GM12864 (cell line): Measurements from ENCODE around the gene ADGRE3.

Experiments used
- DNase-seq: peaks from one replicate; pipeline ENCODE4 v3.0.0-alpha.2; 2011; ENCODE audit warnings: low read depth
- H3K4me3 ChIP-seq: 2 replicates; pipeline ENCODE4 v1.5.1; 2011; ENCODE audit warnings: mild to moderate bottlenecking, low read depth, low read length, control low read depth
- TF ChIP-seq, protein P1 (sequence below): IDR thresholded peaks from 2 replicates; pipeline ENCODE4 v1.5.1; 2011; ENCODE audit warnings: low read depth, mild to moderate bottlenecking, moderate library complexity, low read length, control low read depth, inconsistent platforms; ENCODE audit errors: missing control alignments

The ADGRE3 gene

DNA sequence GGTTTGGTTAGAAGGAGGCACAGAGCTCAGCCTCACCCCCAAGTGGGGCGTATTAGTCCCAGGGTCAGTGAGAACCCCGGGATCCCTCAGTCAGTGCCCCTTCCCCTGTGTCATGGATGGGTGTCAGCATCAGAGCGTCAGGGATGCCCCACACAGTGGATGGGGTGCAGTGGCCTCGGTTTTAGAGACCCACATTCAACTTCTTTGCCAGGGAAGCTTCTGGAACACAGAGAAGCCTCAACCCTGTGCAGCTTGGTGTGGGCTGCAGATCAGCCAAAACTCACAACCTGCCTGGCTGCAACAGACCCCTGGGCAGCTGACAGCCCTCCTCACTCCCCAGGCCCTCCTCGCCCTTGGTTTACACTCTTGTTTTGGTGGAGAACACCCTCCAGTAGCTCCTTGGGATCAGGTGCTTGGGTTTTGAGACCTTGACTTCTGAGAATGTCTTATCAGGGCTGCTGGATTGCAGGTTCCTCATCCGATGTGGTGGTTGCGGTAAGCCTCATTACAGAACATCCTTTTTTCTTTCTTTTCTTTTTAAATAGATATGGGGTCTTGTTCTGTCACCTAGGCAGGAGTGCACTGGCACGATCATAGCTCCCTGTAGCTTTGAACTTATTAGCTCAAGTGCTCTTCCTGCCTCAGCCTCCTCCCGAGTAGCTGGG is 26.2 kb upstream of the ADGRE3 start:
- TF ChIP-seq, protein P1, sequence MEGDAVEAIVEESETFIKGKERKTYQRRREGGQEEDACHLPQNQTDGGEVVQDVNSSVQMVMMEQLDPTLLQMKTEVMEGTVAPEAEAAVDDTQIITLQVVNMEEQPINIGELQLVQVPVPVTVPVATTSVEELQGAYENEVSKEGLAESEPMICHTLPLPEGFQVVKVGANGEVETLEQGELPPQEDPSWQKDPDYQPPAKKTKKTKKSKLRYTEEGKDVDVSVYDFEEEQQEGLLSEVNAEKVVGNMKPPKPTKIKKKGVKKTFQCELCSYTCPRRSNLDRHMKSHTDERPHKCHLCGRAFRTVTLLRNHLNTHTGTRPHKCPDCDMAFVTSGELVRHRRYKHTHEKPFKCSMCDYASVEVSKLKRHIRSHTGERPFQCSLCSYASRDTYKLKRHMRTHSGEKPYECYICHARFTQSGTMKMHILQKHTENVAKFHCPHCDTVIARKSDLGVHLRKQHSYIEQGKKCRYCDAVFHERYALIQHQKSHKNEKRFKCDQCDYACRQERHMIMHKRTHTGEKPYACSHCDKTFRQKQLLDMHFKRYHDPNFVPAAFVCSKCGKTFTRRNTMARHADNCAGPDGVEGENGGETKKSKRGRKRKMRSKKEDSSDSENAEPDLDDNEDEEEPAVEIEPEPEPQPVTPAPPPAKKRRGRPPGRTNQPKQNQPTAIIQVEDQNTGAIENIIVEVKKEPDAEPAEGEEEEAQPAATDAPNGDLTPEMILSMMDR = no peak
- no peak overlapping the region for H3K4me3 ChIP-seq
- no peak for DNase-seq

DNA sequence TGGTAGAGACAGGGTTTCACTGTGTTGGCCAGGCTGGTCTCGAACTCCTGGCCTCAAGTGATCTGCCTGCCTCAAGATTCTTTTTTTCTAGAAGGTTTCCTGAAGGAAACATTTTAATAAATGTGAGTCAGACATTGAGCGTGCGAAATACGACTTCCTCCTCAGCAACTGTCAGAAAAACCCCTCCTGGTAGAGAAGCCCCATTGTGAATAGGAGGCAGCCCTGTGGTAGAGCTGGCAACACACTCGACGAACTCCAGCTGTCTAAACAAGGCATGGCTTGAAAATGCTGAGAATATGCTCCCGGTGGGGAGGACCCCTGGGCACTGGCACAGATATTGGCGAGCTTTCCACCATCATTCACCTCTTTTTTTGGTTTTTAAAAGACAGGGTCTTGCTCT is 25.0 kb upstream of the ADGRE3 start:
- H3K4me3 ChIP-seq = no peak overlapping the region
- no peak for DNase-seq

DNA sequence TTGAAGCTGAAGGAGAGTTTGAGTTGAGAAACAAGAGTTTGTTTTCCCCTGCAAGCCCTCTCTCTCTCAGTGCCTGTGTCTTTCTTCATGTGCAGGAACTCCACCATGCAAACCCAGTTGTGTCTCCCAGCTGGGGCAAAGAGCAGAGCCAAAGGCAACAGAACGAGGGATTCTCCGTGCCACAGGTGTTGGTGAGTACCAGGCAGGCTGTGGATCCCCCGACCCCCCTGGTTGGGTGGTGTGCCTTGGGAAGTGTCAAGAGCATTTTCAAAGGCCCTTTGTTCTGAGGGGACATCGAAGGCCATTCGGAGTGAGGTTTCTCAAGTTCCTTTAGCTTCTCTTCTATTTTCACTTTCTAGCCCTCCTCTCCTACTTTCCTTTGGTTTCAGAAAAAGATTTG is 20.8 kb upstream of the ADGRE3 start:
- H3K4me3 ChIP-seq = no peak overlapping the region
- TF ChIP-seq, protein P1 = no peak
- DNase-seq = no peak

More for the DNA sequence above, 25.0 kb upstream of the ADGRE3 start:
- TF ChIP-seq, protein P1 = no peak

DNA sequence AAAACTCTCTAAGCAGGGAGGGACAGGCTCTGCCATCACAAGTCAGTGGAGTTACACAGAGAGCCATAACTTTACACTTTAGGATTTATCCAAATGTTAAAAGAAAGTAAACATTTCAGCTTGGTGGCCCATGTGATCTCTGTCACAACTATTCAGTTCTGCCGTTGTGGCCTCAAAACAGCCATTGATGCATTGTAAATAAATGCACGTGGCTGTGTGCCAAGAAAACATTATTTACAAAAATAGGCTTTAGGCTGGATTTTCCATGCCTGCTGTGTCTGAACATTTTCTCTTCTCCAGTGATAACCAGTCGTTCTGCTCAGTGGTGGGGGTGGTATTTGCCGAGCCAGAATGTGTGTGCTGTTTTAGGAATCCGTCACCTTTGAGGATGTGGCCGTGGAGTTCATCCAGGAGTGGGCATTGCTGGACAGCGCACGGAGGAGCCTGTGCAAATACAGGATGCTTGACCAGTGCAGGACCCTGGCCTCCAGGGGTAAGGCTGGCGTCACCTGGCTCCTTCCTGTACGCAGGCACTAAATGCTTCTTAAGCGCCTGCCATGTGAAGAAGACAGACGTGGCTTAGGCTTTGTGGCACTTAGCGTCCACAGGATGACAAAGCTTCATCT is 20.1 kb upstream of the ADGRE3 start:
- TF ChIP-seq, protein P1 = no peak
- no peak for DNase-seq
- H3K4me3 ChIP-seq = no peak overlapping the region

DNA sequence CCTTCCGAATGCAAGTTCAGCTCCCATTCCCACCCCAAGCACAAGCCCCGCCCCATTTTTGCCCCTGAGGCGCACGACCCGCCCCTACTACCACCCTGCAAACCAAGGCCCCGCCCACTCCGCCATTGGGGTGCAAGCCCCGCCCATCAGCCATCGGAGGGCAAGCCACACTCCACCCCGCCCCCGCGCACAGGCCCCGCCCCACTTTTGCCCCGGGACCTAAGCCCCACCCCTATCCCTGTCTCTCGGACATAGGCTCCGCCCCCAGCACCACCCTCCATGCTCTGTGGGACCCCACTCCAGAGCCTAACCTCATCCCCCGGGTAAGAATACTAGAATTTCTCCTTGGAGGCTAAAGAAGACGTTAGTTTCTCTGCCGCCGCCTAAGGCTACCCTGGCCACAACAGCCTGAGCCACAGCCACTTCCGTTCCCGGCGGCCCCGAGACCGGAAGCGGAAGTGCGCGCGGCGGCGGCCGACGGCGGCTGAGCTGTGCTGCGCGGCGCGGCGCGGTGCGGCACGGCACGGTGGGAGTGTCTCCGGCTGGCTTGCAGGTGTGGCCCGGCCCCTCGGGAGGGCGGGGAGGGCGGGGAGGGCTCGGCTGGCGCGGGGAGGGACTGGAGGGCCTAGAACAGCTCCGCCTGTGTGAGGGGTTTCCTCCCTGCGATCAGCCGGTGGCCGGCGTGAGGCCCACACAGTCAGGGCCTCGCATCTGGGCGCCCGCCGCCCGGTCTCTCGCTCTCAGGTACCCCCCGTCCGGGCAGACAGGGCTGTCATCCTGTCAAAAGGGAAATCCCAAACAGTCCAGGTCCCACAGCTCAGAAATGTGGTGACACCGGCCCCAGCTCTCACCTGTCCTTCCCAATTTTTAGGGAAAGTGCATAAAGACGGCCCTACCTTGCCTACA is 15.2 kb upstream of the ADGRE3 start, which contains the start of gene ZNF333:
TSS of gene ZNF333 (plus strand) at position 451 of the 906 bp plus-strand sequence. CDS start 3,444 bp downstream, outside the sequence.
- TF ChIP-seq, protein P1 = no peak
- DNase-seq = peak; percentile 68
- peak within 1 kb of the TSS; percentile 62 for H3K4me3 ChIP-seq

DNA sequence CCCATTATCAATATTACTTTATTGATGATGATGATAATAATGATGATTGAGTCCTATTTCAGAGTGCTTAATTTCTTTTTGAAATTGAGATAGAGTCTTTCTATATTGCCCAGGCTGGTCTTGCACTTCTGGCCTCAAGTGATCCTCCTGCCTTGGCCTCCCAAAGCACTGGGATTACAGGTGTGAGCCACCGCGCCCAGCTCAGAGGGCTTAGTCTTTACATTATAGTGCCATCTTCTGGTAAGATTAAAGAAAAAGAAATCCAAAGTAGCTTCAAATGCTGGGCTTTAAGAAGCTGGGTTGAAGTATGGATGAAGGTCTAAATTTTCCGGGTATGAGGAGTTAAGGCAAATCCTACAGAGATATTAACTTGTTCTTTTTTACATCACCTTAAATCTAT is 11.8 kb upstream of the ADGRE3 start:
- TF ChIP-seq, protein P1 = peak; percentile 30
- no peak overlapping the region for H3K4me3 ChIP-seq
- no peak for DNase-seq
